Suppressor macrophage treated with lipopolysaccharide for 4 hours (primary cell): ENCODE measurements around the gene ST3GAL6.

Source experiments
- DNase-seq: peaks from one replicate; pipeline ENCODE4 v3.0.0-alpha.2; 2020

The ST3GAL6 gene

DNA sequence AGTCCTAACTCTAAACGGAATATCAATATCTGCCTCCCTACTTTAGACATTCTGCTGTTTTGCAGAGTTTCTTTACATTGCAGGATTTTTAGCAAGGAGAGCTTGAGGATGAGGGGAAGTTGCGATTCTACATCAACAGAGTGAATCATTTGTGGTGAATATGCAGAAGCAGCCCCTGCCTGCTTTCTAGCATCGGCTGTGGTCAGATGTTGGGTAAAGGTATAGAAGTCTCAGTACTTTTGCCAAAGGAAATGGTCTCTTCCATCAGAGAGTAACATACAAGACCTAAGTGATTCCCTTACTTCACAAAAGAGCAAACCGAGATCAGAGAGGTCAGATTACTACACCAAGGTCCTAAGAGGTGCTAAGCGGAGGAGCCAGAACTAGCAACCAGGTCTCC is 15.2 kb downstream of the ST3GAL6 start:
- DNase-seq: peak; percentile 79

- DNase-seq: peak; percentile 85
Measured at GRCh38 chr3:98778852-98779413, 15.8 kb downstream of the ST3GAL6 start.

DNA sequence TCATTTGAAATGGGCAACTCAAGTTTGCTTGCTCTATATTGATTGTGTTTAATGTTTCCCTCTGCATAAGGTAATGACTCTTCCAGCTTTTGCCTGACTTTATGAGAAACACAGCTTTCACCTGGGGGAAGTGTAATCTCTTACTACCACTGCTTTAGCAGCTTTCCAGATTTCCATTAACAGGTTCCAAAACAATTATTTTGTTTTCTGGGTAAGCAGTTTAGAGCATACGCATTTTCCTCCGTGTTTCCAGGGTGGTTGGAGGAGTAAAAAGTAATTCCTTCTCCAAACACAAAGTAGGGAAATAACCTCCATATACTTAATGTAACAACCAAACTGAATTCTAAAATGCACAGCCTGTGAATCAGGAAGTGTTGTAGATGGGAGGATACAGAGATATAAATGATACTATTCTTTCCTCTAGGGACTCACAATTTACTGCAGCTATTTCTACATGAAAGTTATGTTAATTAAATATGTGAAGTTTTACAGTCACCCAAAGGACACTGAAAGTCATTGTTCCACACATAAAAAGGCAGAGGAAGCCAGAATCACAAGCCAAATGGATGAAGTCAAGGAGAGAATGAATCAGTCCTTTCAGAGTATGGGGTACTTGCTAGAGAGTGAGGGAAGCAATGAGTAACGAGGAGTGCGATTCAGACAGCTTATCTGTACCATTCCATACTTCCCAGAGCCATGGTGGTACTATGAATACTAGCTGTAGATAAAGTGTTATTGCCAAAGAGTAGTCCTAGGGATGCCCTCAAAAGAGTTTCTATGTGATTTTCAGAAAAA is 16.6 kb downstream of the ST3GAL6 start:
- DNase-seq: no peak

DNA sequence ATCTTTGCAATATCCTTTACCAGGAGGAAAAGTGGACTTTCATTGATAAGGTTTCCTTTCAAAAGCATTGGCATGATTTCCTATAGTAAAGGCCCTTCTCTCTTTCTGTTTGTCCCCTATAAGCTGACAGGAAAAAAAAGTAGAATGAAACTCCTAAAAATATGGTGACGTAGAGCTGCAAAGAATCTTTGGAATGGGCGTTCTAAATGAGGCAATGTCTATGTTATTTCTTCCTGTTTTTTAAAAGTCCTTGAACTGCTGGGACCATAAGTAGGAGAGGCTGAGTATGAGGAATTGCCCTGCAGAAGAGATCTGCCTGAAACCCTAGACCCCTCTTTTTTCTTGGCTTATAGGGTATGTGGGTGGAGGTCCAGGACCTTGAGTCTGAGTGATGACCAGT is 17.2 kb downstream of the ST3GAL6 start:
- no peak for DNase-seq

DNA sequence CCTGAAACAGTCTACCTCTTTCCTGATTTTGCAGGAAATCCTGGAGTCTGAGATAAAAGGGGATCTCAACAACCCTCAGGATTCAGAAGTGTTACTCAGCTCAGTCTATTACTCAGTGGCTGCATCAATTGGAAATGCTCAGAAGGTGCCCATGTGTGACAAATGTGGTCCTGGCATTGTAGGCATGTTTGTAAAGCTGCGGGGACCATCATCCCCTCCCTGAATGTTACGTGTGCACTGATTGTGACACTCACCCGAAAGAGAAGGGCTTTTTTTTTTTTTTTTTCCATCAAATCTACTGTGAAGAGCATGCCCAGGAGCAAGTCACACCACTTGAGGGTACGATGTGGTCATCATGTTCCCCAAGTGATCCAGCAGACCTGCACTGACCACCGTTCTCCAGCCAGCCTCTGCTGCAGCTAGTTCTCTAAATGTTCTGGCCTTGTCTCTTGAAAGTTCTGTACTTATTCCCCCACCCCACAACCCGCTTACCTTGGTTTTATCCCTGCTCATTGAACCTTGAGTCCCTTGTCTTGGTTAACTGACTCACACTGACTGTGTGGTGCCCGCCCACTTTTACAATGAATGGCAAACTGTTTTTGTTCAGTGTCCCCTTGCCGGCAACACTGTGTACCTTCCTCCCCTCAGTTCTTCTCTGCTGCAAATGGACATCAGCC is 19.8 kb downstream of the ST3GAL6 start:
- no peak for DNase-seq

DNA sequence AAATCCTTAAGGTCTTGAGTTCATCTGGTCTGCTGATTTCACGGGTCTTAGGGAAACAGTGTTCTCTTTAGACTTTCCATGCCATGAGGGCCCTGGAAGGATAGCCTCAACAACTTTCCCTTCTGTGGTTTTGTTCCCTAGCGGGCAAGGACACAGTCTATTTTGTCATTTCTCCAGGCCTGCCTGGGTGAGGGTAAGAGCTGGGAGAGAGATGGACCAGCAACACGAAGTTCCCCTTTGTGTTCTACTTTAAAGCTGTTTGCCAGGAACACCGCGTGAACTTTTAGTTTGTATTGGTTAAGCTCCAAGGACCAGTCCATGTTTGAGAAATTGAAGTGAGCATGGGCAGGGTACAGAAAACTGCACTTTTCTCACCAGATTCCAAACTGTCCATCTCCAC is 20.9 kb downstream of the ST3GAL6 start:
- peak; percentile 25 for DNase-seq

DNA sequence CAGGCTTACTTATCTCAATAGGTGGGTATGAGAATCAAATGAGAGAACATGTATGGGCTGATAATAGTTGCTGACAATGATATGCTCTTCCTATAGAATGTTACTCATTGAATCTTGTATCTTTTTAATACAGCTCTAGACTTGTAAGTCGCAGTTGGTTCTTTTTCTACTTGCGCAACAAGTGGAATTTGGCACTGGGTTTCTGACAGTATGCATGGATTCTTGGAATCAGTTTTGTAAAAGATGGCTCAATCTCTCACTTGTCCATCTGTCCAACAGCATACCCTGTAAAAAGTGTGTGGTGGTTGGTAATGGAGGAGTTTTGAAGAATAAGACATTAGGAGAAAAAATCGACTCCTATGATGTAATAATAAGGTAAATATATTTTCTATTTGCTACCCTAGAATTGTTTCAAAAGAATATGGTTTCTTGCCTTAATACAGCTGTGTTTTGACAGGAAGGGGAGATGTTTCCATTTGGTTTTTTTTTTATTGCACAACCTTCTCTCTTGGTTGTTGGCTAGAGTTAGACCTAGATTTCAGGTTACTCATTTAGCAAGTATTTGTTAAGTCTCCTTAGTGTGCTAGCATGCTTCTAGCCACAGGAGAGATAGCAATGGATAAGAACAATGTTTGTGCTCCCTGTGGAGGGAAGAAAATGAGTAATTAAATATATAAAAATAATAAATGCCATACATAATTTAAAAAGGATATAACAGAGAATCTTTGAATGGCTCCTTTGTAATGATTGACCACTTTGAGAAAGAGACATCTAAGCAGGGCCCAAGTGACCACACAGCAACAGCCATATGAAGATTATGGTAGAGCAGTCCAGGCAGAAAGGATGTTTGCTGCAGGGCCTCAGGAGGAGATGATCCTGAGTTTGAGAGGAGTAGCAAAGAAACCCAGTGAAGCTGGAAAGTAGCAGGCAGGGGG is 21.8 kb downstream of the ST3GAL6 start:
- DNase-seq: no peak

- DNase-seq: peak; percentile 54
Measured at GRCh38 chr3:98786364-98787006, 23.3 kb downstream of the ST3GAL6 start.

GRCh38 chr3:98787181-98787580 is 24.0 kb downstream of the ST3GAL6 start:
- DNase-seq: no peak

DNA sequence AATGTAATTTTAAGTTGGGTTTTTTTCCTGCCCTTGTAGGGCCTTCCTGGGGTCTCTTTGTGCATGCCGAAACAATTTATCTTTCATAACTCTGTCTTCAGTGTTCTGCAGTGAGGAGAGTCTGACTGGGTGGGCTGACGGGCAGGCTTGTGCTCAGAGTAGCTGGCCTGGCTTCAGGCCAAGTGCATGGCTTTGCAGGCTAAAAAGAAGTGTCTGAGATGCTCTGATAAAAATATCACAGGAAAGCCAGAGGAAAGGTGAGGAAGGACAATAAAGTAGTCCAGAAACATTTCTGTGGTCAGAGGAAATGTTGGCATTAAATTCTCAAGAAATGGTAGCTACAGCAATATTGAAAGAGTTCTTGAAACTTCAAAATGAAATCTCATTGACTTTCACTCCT is 25.5 kb downstream of the ST3GAL6 start:
- no peak for DNase-seq

- DNase-seq: no peak
Measured at GRCh38 chr3:98791341-98792325, 28.5 kb downstream of the ST3GAL6 start.

DNA sequence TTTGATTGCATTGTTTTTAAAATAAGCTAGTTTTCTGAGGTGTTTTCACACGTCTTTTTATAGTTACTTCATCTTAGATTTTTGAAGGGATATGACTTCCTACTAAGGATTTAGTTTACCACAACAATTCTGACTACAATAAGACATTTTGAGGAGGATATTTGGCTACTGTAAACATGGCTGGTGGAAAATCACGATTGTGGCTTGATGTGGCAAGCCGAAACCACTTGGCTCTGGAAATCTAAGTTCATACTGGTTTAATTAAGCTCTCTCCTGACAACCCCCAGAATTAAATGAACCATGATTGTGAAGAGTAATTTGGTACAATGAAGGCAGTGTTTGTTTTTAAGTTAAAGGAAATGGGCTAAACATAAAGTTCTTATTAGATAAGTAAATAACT is 30.8 kb downstream of the ST3GAL6 start:
- DNase-seq: no peak

- no peak for DNase-seq
Measured at GRCh38 chr3:98796334-98796733, 33.2 kb downstream of the ST3GAL6 start.

DNA sequence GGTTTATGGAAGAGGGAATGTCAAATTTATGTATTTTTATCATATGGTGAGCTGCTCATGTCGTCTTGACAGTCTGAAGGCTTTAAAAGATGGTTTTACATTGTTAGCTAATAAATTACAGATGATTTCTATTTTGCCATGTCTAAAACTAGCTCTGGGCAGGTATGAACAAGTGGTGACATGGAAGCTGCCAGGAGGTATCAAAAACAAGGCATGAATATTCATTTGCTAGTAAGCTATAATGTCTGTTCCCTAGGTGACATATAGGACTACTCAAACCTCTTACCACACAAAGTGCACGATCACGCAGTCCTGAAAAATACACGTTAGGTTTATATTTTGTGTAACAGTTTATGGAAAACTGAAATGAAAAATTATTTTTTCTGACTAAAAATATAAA is 34.8 kb downstream of the ST3GAL6 start:
- no peak for DNase-seq

- no peak for DNase-seq
Measured at GRCh38 chr3:98798820-98799219, 35.7 kb downstream of the ST3GAL6 start.

GRCh38 chr3:98799479-98799878 is 36.3 kb downstream of the ST3GAL6 start:
- DNase-seq: no peak

GRCh38 chr3:98800401-98800800 is 37.3 kb downstream of the ST3GAL6 start:
- no peak for DNase-seq

DNA sequence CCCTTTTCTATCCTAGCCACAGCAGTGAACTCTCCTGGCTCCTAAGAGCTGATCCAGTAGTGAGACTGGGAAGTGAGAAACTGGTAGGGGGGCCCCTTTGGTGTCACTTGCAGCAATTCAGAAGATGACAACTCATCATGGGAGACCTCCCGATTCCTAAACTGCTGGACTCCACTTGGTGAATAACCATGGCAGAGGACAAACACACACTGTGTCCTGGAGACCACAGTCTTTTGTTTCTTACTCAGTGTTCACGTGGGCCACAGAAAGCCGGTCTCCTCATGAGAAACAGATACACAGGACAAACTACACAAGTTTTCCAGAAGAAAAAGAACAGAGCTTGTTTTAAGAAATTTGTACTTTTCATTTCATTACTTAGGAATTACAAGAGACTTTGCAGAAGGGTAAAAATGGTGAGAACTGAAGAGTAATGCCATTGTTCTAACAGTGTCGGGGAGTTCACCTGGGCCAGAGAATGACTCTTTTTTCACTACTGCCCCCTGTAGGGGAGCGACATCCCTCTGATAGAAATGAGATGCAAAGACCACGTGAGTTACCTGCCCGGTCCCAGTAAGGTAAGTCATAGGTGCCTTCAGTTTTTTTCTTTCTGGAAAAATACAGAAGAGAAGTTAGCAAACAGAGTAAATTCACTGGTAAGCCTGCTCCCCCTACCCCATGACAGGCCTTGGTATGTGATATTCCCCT is 38.1 kb downstream of the ST3GAL6 start:
- no peak for DNase-seq

GRCh38 chr3:98805571-98805970 is 42.4 kb downstream of the ST3GAL6 start:
- DNase-seq: no peak

DNA sequence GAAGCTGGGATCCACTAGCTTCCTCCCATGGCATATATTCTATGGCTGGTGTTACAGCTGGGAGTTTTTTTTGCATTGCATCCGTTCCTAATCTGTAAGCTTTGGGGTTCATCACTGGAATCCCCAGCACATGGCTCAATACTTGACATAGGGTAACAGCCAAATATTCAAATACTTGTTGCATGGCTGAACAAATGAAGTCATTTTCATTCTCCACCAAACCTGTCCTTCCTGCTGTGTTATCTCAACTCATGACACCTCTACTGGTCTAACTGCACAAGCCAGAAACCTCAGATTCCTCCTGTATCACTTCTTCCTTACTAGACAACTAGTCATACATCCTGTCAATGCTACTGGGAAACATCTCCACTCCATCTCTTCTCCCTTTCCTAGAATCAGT is 43.4 kb downstream of the ST3GAL6 start:
- DNase-seq: peak; percentile 8

DNA sequence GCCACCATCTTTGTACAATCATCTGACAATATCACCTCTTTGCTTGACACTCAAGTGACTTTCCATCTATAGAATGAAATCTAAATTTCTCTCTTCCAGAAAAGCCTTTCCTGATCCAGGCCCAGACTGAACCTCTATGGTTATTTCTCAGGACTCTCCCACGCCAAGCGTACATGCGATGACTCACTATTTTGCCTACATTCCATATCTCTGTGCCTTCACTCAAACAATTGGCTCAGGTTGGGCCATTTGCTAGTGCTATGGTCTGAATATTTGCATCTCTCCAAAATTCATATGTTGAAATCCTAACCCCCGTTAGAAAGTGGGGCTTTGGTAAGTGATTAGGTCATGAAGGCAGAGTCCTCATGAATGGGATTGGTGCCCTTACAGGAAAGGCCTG is 43.9 kb downstream of the ST3GAL6 start:
- DNase-seq: no peak
